Dermis blood vessel endothelial cell (primary cell): ENCODE results near the gene ACBD3. TPM values are rescaled to one million over a fixed set of nuclear protein-coding genes. Genes with fewer than 3 reads are reported as not detected.

Experiments used
- DNase-seq: peaks from one replicate; pipeline ENCODE4 v3.0.0; 2010
- total RNA-seq: library from RNA; depleted of rRNA; stranded (reverse); fragments of >200 nt; gene quantifications from 2 replicates; pipeline ENCODE4 v1.2.3, GENCODE V29; 2014

ACBD3 gene
- total RNA-seq, 1 donor from 2014 or later = 50.5 TPM

DNA sequence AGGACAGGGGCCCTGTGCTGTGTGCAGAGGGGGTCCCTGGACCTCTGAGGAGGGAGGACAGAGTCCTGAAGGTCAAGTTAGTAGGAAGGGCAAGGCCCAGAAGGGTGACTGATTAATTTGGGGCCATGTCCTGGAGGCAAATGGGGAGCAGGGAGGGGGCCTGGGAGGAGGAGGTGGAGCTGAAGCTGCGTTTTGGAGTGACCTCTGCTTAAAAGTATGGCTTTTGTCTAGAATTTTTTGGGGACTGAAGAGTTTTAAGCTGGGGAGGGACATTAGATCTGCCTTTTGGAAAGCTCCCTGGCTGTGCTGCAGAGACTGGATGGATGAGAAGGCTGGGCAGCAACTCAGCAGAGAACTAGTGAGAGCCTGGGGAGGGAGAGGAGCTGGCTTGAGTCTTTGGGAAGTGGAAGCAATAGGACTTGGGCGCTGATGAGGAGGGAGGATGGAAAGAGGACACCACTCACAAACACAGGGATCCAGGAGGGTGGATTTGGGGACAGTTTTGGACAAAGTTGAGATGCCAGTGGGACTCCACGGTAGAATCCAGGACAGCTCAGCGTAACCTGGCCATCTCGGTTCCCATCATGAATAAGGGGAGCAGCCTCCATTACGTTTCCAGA is 52.9 kb downstream of the ACBD3 start:
- no peak for DNase-seq

DNA sequence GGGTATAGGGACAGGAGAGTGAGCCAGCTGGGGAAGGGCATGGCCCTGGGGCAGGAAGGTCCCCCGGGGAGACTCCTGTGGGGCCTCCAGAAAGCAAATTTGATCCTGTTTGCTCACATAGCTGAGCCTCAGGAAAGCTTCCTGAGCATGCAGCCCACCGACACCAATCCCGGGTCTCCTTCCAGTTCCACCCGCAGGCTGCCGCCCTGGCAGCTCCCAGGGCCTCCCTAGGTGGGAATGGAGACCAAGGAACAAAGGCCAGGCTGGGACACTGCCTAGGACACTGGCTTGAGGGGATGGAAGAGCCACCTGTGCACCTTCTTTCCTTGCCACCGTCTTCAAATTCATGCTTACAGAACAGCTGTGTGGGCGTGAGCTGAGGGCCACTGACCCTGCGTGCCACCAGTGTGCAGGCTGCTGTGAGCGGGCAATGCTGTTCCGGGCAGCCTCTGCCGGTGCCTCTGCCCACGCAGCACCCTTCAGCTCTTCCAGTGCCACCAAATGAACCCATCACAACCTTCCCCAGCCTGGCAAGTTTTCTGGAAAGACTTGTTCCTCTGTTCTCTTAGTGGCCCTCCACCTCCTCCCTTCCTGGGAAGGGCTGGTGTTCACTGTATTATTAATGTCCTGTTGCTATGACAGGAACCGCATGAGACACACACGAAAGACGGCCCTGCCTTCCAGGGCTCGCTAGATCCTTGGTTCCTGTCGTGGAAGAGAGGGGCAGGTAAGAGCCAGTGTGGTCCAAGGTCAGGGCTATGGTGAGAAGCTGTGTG is 53.6 kb downstream of the ACBD3 start:
- no peak for DNase-seq

DNA sequence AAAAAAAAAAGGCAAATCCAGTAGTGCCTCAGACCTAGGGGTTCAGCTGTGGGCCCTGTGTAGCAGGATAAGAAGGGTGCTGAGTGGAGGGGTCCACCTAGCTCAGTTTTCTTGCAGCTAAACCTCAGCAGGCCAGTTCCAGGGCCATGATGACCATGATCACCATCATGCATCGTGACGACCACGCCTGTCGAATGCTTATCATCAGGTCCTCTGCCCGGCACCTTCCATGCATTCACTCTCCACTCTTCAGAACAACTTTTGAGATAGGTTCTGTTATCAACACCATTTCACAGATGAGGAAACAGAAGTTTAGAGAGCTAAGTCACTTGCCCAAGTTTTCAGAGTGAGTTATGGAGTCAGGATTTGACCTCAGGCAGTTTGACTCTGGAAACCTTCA is 54.9 kb downstream of the ACBD3 start:
- DNase-seq = no peak

DNA sequence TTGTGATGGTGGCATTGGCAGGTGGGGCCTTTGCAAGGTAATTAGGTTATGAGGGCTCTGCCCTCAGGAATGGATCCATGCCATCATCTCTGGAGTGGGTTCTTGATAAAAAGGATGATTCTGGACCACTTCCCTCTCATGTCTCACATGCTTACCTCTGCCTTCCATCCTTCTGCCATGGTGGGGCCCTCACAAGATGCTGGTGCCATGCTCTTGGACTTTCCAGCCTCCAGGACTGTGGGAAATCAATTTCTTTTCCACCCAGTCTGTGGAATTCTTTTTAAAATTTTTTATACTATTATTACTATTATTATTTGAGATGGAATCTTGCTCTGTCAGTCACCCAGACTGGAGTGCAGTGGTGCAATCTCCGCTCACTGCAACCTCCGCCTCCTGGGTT is 57.3 kb downstream of the ACBD3 start:
- DNase-seq = no peak

DNA sequence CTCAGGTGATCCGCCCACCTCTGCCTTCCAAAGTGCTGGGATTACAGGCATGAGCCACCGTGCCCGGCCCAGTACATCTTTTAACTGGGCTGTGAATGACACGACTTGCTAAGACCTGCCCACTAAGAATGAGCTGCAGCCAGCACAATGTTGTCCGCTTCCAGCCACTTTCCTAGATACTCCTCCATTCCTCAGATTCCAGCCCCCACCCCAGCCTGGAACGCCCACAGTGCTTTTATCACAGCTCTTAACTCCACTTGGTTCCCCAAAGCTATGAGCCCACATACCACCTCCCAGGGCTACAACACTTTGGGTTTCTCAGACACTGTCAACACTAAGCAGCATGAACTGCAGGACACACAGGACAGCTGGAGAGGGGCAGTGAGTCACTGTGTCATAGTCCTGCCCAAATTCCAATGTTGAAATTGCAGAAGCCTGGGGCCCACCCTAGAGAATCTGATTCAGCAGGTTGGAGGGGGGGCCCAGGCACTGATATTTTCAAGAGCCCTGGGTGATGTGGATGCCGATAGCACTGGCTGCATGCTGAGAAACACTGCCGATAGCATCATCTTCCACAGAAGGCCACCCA is 58.0 kb downstream of the ACBD3 start:
- no peak for DNase-seq

DNA sequence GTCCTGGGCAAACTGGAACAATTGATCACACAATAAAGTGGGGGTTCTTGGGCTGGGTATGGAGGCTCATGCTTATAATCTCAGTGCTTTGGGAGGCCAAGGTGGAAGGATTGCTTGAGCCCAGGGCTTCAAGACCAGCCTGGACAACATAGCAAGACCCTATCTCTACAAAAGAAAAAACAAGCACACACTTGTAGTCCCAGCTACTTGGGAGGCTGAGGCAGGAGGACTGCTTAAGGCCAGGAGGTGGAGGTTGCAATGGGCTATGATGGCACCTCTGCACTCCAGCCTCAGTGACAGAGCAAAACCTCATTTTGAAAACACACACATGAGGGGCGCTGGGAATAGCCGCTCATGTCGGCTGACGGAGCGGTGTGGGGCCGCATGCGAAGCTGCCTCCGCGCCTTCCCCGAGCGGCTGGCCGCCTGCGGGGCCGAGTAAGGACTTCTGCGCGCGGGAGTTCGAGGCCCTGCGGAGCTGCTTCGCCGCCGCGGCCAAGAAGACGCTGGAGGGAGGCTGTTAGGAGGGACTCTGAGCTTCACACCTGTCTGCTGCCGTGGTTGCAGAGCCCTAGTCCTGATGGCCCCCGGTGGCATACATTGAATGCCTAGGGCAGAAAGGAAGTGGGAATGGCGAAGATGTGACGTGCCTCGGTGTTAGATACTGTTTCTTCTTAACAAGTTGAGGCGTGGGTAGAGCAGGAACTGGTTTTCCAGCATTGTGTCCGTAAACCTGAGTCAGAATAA is 59.5 kb downstream of the ACBD3 start:
- DNase-seq = no peak

DNA sequence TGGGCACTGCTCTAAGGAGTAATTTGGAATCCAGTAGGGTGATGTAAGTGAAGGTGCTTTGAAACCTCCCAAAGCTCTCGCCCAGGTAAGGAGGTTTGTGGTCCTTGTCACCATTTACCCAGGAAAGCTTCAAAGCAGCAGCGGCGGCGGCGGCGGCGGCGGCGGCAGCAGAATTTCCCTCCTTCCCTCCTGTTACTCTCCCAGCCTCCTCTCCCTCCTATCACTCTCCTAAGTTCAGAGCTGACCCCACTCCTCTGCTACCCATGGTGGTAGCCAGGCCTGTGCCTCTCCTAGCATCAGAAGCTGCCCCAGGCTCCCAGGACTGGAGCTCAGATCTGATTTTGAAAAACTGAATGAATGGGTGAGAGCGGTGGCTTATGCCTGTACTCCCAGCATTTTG is 60.7 kb downstream of the ACBD3 start:
- no peak for DNase-seq

DNA sequence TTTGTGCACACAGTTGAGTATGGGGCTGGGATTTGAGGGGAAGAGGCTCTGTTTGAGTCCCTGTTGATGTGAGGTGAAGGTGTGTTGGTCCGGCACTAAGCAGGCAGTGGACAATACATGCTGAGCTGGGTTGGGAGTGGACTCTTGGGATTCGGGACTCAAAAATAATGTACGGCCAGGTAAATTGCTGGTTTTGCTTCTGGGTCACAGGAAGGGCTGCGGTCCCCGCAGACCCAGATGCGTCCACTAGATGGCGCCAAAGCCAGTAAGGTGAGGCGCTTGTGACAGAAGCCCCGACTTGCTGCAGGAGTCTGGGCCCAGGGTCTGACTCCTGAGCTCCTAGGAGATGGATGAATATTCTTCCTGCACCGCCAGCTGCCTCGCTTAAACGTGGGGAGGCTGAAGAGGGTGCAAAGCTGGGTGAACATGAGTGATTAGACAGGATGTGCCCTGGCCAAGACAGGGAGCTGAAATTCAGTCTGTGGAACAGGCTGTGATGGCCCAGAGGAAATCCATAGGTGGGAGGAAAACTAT is 61.4 kb downstream of the ACBD3 start:
- DNase-seq = peak; percentile 90

DNA sequence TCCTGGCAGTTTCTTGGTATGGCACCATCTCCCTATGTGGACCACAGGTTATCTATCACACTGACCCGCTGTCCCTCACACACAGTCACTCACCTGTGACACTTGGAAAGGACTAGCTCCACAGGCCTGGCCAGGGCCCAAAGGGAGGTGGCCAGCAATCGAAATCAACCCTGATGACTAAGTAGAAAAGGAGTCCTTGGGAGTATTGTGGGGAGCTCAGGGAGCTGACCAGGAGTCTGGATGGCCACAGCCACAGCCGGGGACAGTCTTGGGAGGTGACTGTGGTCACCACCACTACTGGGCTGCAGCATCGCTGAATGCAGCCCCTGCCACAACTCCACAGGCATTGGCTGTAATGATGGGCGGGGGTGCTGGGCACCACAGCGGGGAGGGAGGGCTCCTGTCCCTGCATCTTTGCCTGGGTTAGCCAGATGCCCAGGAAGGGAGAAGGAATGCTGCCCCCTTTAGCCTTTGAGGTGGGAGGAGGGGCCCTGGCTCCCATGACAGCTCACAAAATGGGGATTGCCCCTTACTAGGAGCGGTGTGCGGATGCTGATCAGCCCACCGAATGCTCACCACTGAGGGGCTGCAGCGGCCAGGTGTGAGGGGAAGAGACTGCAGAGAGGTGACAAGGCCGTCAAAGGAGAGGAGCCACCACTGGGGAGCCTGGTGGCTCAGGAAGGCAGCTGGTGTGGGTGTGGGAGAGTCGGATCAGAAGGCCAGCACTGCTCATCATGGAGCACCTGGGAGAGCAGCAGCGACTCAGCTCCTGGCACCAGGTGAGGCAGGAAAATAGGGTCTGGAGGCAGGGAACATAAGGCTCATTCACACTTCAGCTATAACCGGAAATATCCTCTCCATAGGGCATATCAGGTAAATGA is 62.7 kb downstream of the ACBD3 start:
- no peak for DNase-seq

DNA sequence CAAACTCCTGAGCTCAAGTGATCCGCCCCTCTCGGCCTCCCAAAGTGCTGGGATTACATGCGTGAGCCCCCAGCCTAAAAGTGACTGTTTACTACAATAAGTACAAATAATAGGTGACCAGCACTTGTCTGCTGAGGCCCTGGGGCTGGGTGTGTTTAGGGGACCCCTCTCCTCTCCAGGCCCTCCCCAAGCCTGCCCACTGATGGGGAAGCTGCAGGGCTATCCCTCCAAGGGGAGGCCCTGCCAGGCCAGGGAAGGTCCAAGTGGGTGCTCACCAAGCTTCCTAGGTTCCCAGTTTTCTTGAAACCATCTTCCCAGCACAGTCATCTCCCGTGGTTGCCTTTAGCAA is 63.4 kb downstream of the ACBD3 start:
- no peak for DNase-seq

DNA sequence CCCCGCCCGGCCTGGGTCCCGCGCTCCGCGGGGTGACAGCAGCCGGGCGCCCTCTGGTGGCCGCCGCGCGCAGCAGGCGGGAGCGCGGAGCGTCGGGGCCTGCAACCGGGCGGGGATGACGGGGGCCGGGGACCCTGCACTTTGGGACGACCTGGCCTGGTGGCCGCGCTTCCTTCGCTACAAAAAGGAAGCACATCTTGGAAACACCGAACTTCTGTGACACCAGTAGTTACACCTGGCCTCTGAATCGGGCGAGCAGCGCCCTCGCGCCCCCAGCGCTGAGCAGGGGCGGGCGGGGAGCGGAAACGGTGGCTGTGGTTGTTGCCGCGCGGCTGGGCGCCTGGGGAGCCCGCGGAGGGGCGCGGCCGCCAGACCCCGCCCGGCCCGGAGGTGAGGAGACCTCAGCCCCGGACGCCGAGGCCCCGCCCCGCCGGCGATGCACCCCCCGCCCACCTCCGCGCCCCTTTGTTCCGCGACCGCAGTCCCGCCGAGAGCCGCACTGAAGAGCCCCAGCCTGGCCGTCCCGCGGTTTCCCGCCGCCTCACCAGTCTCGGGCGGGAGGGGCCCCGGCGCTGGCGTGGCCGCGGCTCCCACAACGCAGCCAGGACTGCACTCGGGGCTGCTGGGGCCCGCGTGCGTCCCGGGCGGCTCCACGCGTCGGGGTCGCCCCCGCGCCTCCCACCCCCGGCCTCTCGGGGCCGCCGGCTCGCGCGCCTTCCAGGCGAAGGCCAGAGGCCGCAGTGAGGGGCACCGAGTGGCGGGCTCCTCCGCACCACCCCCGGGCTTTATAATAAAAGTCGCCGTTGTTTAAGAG is 64.7 kb downstream of the ACBD3 start:
- DNase-seq = peak; percentile 71

DNA sequence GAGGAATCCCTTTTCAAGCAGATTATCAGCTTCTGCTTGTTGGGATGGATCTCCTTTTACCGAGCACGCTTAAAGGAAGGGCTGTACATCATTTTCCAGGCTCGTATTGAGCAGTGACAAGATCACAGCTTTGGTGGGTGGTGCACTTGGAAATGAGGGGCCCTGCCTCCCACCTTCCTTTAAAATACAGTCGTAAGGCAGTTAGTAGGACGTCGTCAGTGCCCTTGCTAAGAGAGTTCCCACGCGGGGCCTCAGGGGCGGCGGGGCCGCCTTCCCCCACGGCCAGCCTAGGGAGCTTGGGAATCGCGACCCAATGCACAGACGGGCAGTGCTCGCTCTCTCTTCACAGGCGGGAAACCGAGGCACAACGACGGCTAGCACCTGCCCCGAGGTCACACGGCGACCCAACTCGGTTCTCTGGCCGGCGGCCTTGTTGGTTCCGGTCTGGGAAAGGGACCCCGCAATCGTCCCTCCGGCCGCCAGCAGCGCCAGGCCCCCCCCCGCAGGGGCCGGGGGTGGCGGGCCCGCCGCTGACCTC is 65.4 kb downstream of the ACBD3 start:
- DNase-seq = no peak

DNA sequence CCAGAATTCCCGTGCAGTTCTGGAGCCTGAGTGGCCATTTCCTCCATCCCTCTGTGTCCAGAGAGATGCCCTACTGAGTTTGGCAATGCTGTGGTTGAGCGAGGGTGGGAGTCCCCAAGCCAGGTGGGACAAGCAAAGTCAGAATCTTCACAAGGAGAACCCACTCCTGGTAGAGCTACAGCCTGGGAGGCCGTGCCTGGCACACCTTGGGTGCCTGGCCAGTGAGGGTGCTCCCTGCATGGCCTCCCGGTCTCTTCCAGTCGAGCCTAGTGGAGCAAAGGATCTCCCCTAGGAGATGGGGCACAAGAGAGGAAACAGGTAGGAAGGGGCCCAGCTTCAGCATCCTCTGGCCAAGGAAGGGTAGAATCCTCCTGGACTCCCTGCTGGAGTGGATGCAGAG is 66.1 kb downstream of the ACBD3 start:
- DNase-seq = no peak

DNA sequence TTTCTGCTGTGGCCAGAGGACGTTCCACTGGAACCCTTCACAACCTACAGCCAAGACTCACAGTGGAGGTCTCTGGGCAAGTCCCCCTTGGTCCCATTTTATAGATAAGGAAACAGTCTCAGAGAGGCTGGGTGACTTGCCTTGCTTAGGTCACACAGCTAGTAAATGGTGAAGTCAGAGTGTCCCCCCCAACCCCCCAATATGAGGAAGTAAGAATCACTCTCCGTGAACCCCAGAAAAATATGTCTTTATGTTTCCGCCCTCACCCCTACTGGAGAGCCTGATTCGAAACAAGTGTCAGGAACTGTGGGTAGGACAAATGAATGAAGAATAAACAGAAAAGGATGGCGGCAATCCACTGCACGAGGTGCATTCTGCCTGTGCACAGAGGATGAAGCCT is 67.4 kb downstream of the ACBD3 start:
- DNase-seq = no peak

DNA sequence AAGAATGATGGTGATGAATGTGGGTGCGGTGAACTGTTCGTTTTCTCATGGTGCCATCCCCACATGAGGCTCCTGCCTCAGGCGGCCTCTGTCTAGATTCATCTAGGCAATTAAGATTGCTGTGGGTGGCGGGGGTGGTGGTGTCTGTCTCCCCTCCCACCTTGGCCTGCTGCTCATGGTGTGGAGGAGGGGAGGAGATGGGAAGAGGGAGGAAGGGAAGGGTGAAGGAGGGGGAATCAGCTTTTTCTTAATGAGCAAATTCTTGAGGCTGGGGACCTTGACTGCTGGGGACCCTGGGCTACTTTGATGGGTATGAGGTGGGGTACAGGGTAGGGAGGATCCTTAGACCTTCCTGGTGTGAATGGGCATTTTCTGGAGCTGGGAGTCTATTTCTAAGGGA is 68.2 kb downstream of the ACBD3 start:
- DNase-seq = no peak

DNA sequence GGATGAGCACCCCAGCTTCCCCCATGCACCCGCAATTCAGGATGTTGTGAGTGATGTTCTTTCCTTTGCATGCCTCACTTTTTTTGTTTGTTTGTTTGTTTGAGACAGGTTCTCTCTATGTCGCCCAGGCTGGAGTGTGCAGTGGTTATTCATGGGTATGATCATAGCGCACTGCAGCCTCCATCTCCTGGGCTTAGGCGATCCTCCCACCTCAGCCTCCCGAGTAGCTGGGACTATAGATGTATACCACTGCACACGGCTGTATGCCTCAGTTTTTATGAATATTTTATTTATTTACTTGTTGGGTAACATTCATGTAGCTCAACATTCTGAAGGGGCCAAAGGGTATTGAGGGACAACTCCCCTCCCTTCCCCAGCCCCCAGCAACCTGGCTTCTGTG is 69.2 kb downstream of the ACBD3 start:
- DNase-seq = no peak

DNA sequence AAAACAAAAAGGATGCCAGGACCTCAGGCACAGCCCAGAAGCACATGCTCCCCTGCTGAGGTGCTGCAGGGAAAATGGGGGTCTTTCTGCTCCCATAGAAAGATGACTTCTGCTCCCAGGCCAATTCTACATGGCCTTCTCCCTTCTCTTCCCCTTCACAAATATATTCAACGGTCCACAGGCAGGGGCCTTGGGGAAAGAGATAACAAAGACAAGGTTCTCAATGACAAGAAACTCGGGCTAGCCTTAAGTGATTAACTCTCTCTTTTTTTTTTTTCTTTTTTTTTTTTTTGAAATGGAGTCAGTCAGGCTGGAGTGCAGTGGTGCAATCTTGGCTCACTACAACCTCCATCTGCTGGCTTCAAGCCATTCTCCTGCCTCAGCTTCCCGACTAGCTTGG is 69.9 kb downstream of the ACBD3 start:
- DNase-seq = no peak

DNA sequence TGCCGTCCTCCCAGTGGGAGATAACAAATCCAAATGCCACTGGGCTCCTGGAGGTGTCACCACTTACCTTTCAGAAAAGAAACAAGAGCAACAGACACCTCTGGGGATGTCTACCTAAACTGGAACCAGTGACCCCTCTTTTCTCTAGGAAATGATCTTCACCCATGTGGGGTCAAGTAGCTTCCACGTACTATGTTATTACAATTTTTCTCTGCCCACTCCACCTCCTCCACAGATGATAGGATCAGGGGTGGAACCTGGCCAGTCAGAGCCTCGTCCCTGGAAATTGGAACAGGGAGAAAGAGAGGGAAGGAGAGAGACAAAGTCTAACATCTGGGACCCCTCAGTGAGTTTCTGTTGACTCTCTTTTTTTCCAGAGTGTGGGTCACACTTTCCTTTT is 73.9 kb downstream of the ACBD3 start:
- DNase-seq = no peak

DNA sequence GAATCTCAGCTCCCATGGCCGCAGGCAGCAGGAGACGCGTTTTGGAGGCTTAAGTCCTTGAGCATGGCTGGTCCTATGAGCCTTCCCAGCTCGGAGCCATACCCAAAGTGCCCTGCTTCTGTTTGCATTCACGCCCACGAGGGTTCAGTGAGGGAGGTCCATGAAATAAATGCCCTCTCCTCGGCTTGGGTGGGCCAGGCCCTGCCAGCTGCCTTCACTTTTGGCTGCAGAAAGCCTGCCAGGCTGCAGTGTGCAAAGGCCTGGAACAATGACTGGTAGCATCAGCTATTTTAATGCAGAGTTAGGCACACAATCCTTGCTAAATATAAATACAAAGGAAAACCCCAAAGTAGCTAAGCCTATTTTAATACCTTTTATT is 74.7 kb downstream of the ACBD3 start:
- no peak for DNase-seq

DNA sequence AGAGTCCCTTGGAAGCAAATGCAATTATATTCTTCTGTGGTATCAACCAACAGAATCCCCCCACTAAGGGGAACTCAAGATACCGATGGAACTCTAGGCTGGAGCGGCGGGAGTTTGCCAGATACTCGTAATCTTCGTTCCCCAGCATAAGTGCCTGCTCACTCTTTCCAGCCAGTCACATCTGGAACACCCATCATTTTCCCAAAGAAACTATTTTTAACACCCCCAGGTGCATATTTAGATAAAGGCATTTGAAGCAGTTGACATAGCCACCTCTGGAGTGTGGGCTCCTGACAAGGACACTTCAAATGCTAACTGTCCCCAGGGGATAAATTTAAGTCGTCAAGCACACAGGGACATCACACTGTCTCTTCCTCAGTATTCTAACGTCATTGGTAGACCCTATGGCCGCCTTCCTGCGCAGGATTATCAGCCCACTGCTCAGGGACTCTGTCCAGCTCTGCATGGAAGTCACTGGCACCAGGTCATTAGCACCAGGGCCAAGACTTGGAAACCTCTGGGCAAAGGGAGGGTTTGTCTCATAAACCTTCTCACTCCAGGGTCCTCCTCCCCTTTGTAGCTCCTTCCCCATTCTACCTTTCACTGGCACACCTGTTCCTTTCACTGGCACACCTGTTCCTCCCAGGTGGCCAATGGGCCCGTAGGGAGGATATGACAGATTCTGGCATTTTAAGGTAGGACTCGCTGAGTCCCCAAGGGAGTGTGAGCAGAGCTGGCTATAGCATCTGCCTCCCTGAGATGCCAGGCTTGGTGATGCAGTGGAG is 75.3 kb downstream of the ACBD3 start:
- DNase-seq = no peak
